NCI-H1694 (cell line): ENCODE results near the gene SPDYC.
"Not testable (repeated sequence)": the region's sequence is repeated elsewhere in the genome, so short reads cannot be mapped to it uniquely, and the experiment has no call there.

Experiments used
- DNase-seq: peaks from one replicate; lab custom pipeline; 2025; lab: John Stamatoyannopoulos, UW

The SPDYC gene

DNA sequence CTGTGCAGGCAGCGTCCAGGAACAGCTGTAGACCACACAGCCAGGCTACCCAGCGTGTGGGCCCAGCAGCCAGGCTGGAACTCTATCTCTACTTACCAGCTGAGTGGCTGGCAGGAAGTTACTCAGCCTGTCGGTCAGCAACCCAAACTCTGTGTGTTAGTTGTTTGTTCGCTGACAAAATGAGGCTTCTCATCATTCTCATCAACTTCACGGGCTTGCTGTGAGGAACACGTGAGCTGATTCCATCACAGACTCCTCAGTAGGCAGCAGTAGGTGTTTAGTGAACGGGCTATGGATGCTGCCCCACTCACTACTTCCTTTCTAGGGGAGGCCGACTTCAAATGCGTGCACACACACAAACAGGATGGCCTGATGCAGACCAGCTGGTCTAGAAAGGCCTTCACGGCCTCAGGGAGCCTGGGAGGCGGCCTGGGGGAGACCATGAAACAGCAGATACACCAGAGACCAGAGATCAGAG is 830 bp upstream of the SPDYC start:
- DNase-seq = no peak

- no peak for DNase-seq
These were observed 2.6 kb downstream of the SPDYC start for GRCh38 chr11:65172600-65172999.

- DNase-seq = not testable (repeated sequence)
These were observed 4.6 kb downstream of the SPDYC start for GRCh38 chr11:65174571-65175010.

DNA sequence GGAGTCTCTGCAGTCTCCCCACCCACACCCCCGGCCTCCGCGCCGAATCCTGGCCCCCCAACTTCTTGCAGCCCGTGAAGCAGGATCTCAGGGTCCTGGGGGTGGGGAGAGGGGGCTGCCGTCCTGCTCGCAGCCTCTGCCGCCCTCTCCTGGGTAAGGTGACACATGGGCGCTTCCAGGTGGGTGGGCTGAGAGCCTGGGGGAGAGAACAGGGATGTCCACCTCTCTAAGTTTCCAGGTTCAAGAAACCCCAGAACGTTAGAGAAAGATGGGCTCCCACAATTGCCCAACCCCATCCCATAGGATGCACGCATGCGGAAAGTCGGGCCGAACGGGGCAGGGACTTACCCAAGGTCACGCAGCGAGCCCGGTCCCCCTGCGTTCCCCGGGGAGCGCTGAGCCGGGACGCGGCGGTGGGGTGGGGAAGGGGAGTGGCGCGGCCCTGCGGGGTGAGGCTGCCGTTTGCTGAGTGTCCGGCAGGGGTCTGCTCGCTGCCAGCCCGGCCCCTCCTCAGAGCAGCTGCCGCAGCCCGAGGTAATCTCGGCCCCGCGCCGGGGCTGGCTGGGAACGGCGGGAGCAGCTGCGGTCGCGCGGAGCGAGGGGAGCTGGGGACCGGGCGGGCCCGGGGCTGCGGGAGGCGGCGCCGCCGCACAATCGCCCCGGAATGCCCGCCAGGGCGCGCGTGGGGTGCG is 11.0 kb downstream of the SPDYC start:
- DNase-seq = peak; percentile 3

GRCh38 chr11:65181569-65182257 is 11.7 kb downstream of the SPDYC start, which contains the start of gene CAPN1:
Gene CAPN1 (plus strand): TSS chr11:65181928. CDS start chr11:65182702, 774 bp downstream.
- peak; percentile 22 for DNase-seq

- DNase-seq = no peak
These were observed 12.5 kb downstream of the SPDYC start for GRCh38 chr11:65182258-65183170.

GRCh38 chr11:65183201-65183891 is 13.3 kb downstream of the SPDYC start:
- no peak for DNase-seq

- no peak for DNase-seq
These were observed 14.1 kb downstream of the SPDYC start for GRCh38 chr11:65184146-65184545.

DNA sequence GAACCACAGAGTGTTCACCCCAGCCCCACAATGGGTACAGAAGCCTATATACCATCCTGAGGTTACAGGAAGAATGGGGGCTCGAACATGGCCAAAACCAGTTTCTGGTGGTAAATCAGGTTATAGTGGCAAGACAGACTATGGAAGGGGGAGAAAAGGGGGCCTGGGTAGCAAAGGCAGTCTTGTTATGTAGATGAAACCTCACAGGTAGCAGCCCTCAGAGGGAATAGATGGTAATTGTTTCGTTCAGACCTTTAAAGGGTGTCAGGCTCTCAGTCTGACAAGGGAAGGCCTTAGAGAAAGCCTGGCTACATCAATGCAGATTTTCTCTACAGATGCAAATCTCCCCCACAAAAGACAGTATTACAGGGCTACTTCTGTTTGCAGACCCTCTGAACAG is 15.1 kb downstream of the SPDYC start:
- no peak for DNase-seq

DNA sequence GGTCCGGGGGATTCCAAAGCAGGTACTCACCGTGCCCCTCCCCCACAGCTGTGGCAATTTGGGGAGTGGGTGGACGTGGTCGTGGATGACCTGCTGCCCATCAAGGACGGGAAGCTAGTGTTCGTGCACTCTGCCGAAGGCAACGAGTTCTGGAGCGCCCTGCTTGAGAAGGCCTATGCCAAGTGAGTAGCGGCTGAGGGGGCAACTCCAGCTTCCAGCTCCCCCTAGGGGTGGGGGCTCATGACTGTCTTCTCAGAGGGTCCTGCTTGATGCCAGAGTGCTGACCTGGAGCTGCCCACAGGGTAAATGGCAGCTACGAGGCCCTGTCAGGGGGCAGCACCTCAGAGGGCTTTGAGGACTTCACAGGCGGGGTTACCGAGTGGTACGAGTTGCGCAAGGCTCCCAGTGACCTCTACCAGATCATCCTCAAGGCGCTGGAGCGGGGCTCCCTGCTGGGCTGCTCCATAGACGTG is 15.9 kb downstream of the SPDYC start:
- no peak for DNase-seq

DNA sequence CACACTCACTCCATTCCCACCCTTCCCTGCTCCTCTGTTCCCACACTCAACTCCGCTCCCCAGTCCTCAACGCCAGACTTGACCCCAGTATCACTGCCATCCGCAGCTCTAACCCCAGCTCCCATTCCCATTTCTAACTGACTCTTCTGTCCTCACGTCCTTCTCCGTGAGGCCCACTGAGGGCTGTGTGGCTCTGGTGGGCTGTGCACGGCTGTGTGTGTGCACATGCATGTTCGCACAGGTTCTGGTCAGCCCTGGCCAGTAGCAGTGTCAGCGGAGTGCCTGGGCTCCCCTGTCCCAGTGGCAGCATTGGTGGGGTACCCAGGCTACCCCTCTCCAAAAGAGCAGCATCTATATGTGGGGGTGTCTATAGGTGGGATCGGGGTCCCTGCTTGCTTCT is 16.7 kb downstream of the SPDYC start:
- no peak for DNase-seq

DNA sequence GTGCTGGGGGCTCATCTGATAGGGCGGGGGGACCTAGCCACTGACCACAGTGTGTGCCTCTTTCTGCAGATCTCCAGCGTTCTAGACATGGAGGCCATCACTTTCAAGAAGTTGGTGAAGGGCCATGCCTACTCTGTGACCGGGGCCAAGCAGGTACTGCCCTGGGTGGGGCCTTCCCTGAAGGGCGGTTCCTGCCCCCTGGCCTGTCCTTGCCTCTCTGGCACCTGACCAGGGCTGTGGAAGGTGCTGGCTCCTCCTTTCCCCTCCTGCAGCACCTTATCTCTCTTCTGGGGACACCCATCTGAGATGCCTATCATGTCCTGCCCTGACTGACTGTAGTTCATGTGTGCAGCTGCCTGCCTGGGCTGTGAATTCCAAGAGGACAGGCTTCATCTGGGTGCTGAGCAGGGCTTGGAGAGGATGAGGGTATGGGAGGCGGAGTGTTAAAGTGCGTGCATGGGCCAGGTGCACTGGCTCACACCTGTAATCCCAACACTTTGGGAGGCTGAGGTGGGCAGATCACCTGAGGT is 17.2 kb downstream of the SPDYC start:
- DNase-seq = no peak

GRCh38 chr11:65187971-65188461 is 18.0 kb downstream of the SPDYC start:
- no peak for DNase-seq

- DNase-seq = no peak
These were observed 18.5 kb downstream of the SPDYC start for GRCh38 chr11:65188486-65188885.

DNA sequence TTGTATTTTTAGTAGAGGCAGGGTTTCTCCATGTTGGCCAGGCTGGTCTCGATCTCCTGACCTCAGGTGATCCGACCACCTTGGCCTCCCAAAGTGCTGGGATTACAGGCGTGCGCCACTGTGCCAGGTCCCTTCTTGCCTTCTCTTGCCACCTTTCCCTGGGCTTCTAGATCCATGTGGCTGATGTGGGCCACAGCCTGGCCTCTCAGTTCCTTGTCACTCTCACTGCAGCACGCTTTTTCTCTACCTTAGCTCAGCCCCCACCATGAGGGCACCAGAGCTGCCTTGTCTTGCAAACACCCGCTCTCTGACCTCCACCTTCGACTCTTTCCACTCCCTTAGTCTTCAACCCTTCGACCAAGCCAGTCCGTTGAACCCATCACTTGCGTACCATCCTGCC is 19.2 kb downstream of the SPDYC start:
- no peak for DNase-seq

- no peak for DNase-seq
These were observed 24.5 kb downstream of the SPDYC start for GRCh38 chr11:65194564-65194963.

- DNase-seq = no peak
These were observed 34.1 kb downstream of the SPDYC start for GRCh38 chr11:65204143-65204542.

GRCh38 chr11:65204646-65205601 is 34.9 kb downstream of the SPDYC start:
- peak; percentile 23 for DNase-seq

DNA sequence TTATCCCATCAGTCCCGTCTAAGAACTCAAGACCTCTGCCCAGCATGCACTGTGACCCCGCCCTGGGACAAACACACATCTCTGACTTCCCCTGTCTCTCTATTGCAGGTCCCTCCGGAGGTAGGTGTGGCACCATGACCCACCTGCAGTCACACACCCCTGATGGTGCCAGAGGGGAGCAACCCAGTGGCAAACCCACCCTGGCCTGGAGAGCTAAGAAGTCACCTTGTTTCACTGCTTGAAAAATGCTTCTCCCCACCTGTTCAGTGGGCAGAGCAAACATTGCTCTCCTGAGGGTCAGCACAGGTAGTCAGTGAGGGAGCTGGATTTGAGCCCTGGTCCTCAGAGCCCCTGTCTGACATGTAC is 35.6 kb downstream of the SPDYC start:
- DNase-seq = no peak

DNA sequence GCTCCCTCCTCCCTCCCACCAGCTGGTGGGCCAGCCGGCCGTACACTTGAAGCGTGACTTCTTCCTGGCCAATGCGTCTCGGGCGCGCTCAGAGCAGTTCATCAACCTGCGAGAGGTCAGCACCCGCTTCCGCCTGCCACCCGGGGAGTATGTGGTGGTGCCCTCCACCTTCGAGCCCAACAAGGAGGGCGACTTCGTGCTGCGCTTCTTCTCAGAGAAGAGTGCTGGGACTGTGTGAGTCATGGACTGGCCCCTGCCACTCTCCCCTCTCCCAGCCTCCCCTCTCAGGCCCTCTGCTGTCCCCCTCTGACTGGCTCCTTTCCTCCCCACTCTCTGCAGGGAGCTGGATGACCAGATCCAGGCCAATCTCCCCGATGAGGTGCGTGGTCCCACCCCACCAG is 36.4 kb downstream of the SPDYC start:
- no peak for DNase-seq
